HepG2 (cell line): ENCODE data around the gene PPFIA3. TPM values are rescaled to one million over a fixed set of nuclear protein-coding genes. Genes with fewer than 3 reads are reported as not detected.
A peak's percentile ranks its signal among the peaks of the same experiment; 100 is the strongest.

Source experiments
- ARNT2 ChIP-seq: sonication (generic); formaldehyde crosslinking; IDR thresholded peaks from 2 replicates; pipeline ENCODE4 v1.8.0; 2022; ENCODE audit warnings: mild to moderate bottlenecking, low read depth, missing genetic modification reagents, moderate library complexity
- ARNTL ChIP-seq: sonication (generic); formaldehyde crosslinking; IDR thresholded peaks from 2 replicates; pipeline ENCODE4 v1.4.0; 2020; ENCODE audit warnings: mild to moderate bottlenecking, missing genetic modification reagents
- CBX1 ChIP-seq: IDR thresholded peaks from one replicate; pipeline ENCODE4 v1.6.1; 2016; ENCODE audit warnings: antibody characterized with exemption, low read depth
- GATAD2A ChIP-seq: IDR thresholded peaks from 2 replicates; pipeline ENCODE4 v1.6.1; 2016
- HNF1A ChIP-seq, 2 experiments: sonication (generic) in 1 of 2; formaldehyde crosslinking in 1 of 2; IDR thresholded peaks; 2 replicates each; pipeline versions ENCODE4 v1.4.0 to v1.6.1; 2016 to 2020; ENCODE audit warnings: borderline replicate concordance in 1 of 2, low read depth in 1 of 2, mild to moderate bottlenecking in 1 of 2, missing genetic modification reagents in 1 of 2
- KLF13 ChIP-seq: sonication (generic); formaldehyde crosslinking; IDR thresholded peaks from 2 replicates; pipeline ENCODE4 v1.4.0; 2020; ENCODE audit warnings: mild to moderate bottlenecking, missing genetic modification reagents
- MAF1 ChIP-seq: sonication (generic); formaldehyde crosslinking; IDR thresholded peaks from 2 replicates; pipeline ENCODE4 v1.5.0; 2020; ENCODE audit warnings: missing genetic modification reagents, borderline replicate concordance
- MED8 ChIP-seq: sonication (generic); formaldehyde crosslinking; IDR thresholded peaks from 2 replicates; pipeline ENCODE4 v1.8.1; 2023; ENCODE audit warnings: mild to moderate bottlenecking, missing genetic modification reagents; ENCODE audit not compliant: insufficient replicate concordance
- NFE2L1 ChIP-seq: sonication (generic); formaldehyde crosslinking; IDR thresholded peaks from 2 replicates; pipeline ENCODE4 v1.4.0; 2020; ENCODE audit warnings: missing genetic modification reagents, mild to moderate bottlenecking, borderline replicate concordance
- NFYC ChIP-seq: IDR thresholded peaks from 2 replicates; pipeline ENCODE4 v1.6.1; 2016; ENCODE audit warnings: missing genetic modification reagents, missing compliant biosample characterization
- NR2C2 ChIP-seq: sonication (generic); formaldehyde crosslinking; IDR thresholded peaks from 2 replicates; pipeline ENCODE4 v1.4.0; 2020; ENCODE audit warnings: missing genetic modification reagents, mild to moderate bottlenecking, moderate library complexity, borderline replicate concordance
- ZFY ChIP-seq: sonication (generic); formaldehyde crosslinking; IDR thresholded peaks from 2 replicates; pipeline ENCODE4 v1.4.0; 2020; ENCODE audit warnings: missing genetic modification reagents
- ZGPAT ChIP-seq: IDR thresholded peaks from 2 replicates; pipeline ENCODE4 v1.6.1; 2016; ENCODE audit warnings: mild to moderate bottlenecking
- ZNF224 ChIP-seq: sonication (generic); formaldehyde crosslinking; IDR thresholded peaks from 2 replicates; pipeline ENCODE4 v1.5.0; 2020; ENCODE audit warnings: mild to moderate bottlenecking, missing genetic modification reagents
- ZNF274 ChIP-seq: sonication (generic); formaldehyde crosslinking; IDR thresholded peaks from 2 replicates; pipeline ENCODE4 v1.5.1; 2020; ENCODE audit warnings: mild to moderate bottlenecking, missing genetic modification reagents
- ZNF280B ChIP-seq: sonication (generic); formaldehyde crosslinking; IDR thresholded peaks from 2 replicates; pipeline ENCODE4 v1.5.0; 2020; ENCODE audit warnings: missing genetic modification reagents, mild to moderate bottlenecking, borderline replicate concordance
- ZNF468 ChIP-seq: sonication (generic); formaldehyde crosslinking; IDR thresholded peaks from 2 replicates; pipeline ENCODE4 v1.8.0; 2022; ENCODE audit warnings: mild to moderate bottlenecking, moderate library complexity, missing genetic modification reagents
- ZNF569 ChIP-seq: sonication (generic); formaldehyde crosslinking; IDR thresholded peaks from 2 replicates; pipeline ENCODE4 v1.5.0; 2020; ENCODE audit warnings: mild to moderate bottlenecking, missing genetic modification reagents, moderate library complexity, borderline replicate concordance
- ZNF605 ChIP-seq: sonication (generic); formaldehyde crosslinking; IDR thresholded peaks from 2 replicates; pipeline ENCODE4 v1.8.0; 2022; ENCODE audit warnings: mild to moderate bottlenecking, missing genetic modification reagents
- ZSCAN22 ChIP-seq: sonication (generic); formaldehyde crosslinking; IDR thresholded peaks from 2 replicates; pipeline ENCODE4 v1.4.0; 2020; ENCODE audit warnings: mild to moderate bottlenecking, missing genetic modification reagents
- polyA plus RNA-seq, 8 experiments: library from polyadenylated mRNA; depleted of rRNA in 3 of 8; stranded (reverse) in 7 of 8; unstranded in 1 of 8; fragments of >200 nt; fragmentation: Illumina TruSeq in 4 of 8; extraction: Trizol in 4 of 8; gene quantifications; 2 replicates each; pipeline versions ENCODE4 v1.2.1 to v1.2.3, GENCODE V29; 2011 to 2016; ENCODE audit warnings: low read depth in 4 of 8, missing spikeins in 1 of 8, mixed read lengths in 1 of 8; ENCODE audit not compliant: insufficient read depth in 1 of 8
- total RNA-seq, 5 experiments: library from RNA; depleted of rRNA; stranded (reverse); fragments of >200 nt; fragmentation: Illumina TruSeq; extraction: Trizol; gene quantifications; 2 replicates each; pipeline ENCODE4 v1.2.3, GENCODE V29; 2016; ENCODE audit warnings: low read depth in 1 of 5

PPFIA3 gene
- total and polyA plus RNA-seq, 2 of the 13 experiments (the other 11 are each of a cell fraction or from before 2014, with no cell fraction given): 6.7 to 8.6 TPM

- peak; percentile 84; the same call in 1 of the 2 replicates for TF ChIP-seq MAF1 (CRISPR knock-in tag)
- 0 out of 2 replicates have a peak, but pooled peaks have one; percentile 35 for TF ChIP-seq ZNF569 (CRISPR knock-in tag)
- peak; percentile 37; the same call in 1 of the 2 replicates for TF ChIP-seq NFE2L1 (CRISPR knock-in tag)
- TF ChIP-seq ZNF280B (CRISPR knock-in tag): 0 out of 2 replicates have a peak, but pooled peaks have one; percentile 81
- peak; percentile 68; the same call in 1 of the 2 replicates for TF ChIP-seq KLF13
- peak; percentile 92 for TF ChIP-seq ZNF274 (CRISPR knock-in tag)
- peak; percentile 85 for TF ChIP-seq NFYC (CRISPR knock-in tag)
- TF ChIP-seq HNF1A (IDR thresholded peaks at IDR 0.05; ENCODE audit: low read depth): no peak
- peak; percentile 82; the same call in 1 of the 2 replicates for TF ChIP-seq HNF1A (CRISPR knock-in tag; IDR thresholded peaks at IDR 0.05; ENCODE audit: borderline replicate concordance)
- peak; percentile 73 for TF ChIP-seq NR2C2 (CRISPR knock-in tag)
- peak; percentile 84 for TF ChIP-seq ARNTL (CRISPR knock-in tag)
- no peak for TF ChIP-seq MED8 (CRISPR knock-in tag)
- peak; percentile 82 for TF ChIP-seq ARNT2 (CRISPR knock-in tag)
- peak; percentile 94 for TF ChIP-seq ZGPAT
- 0 out of 2 replicates have a peak, but pooled peaks have one; percentile 23 for TF ChIP-seq ZNF605 (CRISPR knock-in tag)
- 0 out of 2 replicates have a peak, but pooled peaks have one; percentile 29 for TF ChIP-seq ZNF224 (CRISPR knock-in tag)
- TF ChIP-seq CBX1: peak; percentile 65
- peak; percentile 79 for TF ChIP-seq ZFY
- TF ChIP-seq ZNF468 (CRISPR knock-in tag): 0 out of 2 replicates have a peak, but pooled peaks have one; percentile 30
- peak; percentile 99 for TF ChIP-seq ZSCAN22 (CRISPR knock-in tag)
- peak; percentile 73 for TF ChIP-seq GATAD2A (CRISPR knock-in tag)
Measured at GRCh38 chr19:49118565-49119410, 556 bp upstream of the PPFIA3 start, which contains the start of gene C19orf73 (continued).
